Activated CD8-positive, alpha-beta memory T cell treated with anti-CD3 and anti-CD28 coated beads for 4 hours (primary cell): Measurements from ENCODE around the gene THEM4.
"Not testable (repeated sequence)": the region's sequence is repeated elsewhere in the genome, so short reads cannot be mapped to it uniquely, and the experiment has no call there.

Experiments
- DNase-seq, 2 donors: peaks; one replicate each; pipeline ENCODE4 v3.0.0-alpha.2; 2020; ENCODE audit warnings: low read depth in 2 of 2

Gene THEM4

GRCh38 chr1:151934048-151934493 lies 24.8 kb upstream of the THEM4 start:
- peak in 1 of 2 donors; percentile 20 for DNase-seq

- no peak for DNase-seq
Observed at GRCh38 chr1:151924691-151925587, 15.6 kb upstream of the THEM4 start.

GRCh38 chr1:151923422-151923821 lies 14.1 kb upstream of the THEM4 start:
- DNase-seq: no peak

GRCh38 chr1:151920149-151920548 lies 10.8 kb upstream of the THEM4 start:
- DNase-seq: no peak

- DNase-seq: no peak
Observed at GRCh38 chr1:151918819-151919610, 9.7 kb upstream of the THEM4 start.

GRCh38 chr1:151918156-151918555 lies 8.8 kb upstream of the THEM4 start:
- DNase-seq: no peak

- no peak for DNase-seq
Observed at GRCh38 chr1:151916726-151917370, 7.5 kb upstream of the THEM4 start.

GRCh38 chr1:151915061-151915686 lies 5.9 kb upstream of the THEM4 start:
- DNase-seq: no peak

- DNase-seq: no peak
Observed at GRCh38 chr1:151914076-151914475, 4.8 kb upstream of the THEM4 start.

- DNase-seq: no peak
Observed at GRCh38 chr1:151912973-151913372, 3.7 kb upstream of the THEM4 start.

GRCh38 chr1:151908228-151908691 lies 1.1 kb downstream of the THEM4 start:
- DNase-seq: no peak

GRCh38 chr1:151907363-151908139 lies 1.8 kb downstream of the THEM4 start:
- no peak for DNase-seq

GRCh38 chr1:151906324-151906645 lies 3.0 kb downstream of the THEM4 start:
- not testable (repeated sequence) for DNase-seq

GRCh38 chr1:151905443-151906323 lies 3.6 kb downstream of the THEM4 start:
- DNase-seq: not testable (repeated sequence)

- peak in 1 of 2 donors; percentile 38 for DNase-seq
Observed at GRCh38 chr1:151905070-151905442, 4.3 kb downstream of the THEM4 start.

- DNase-seq: no peak
Observed at GRCh38 chr1:151902858-151903257, 6.5 kb downstream of the THEM4 start.

GRCh38 chr1:151900804-151901203 lies 8.5 kb downstream of the THEM4 start:
- not testable (repeated sequence) for DNase-seq

- DNase-seq: peak in 1 of 2 donors; percentile 13
Observed at GRCh38 chr1:151898519-151898991, 10.8 kb downstream of the THEM4 start.

GRCh38 chr1:151897991-151898431 lies 11.3 kb downstream of the THEM4 start:
- DNase-seq: no peak
